ENCODE data around the gene NEMP1. TPM values are rescaled to one million over a fixed set of nuclear protein-coding genes. Genes with fewer than 3 reads are reported as not detected.

Gene NEMP1
- total and polyA plus RNA-seq, 10 of the 15 experiments (the other 5 are each of a cell fraction or from before 2014, with no cell fraction given): 4.0 to 45.9 (median 19.8) TPM

GRCh38 chr12:57124261-57124877 is 45.8 kb upstream of the NEMP1 start:
- Histone ChIP-seq H3K27me3 (replicated peaks in 1 of 2; ENCODE audit: control insufficient read depth in 2 of 2, insufficient read depth in 2 of 2, low read length in 1 of 2) (peaks cover 2 to 5% of the 10 kb centered on the region in 2 experiments), H3K36me3 (ENCODE audit: control insufficient read depth in 2 of 2, insufficient read depth in 2 of 2, low read length in 1 of 2) (no peaks in the 10 kb centered on the region), H3K9ac (ENCODE audit: control insufficient read depth, insufficient read depth, low read length) (no peak overlapping the region), H3K4me1 (ENCODE audit: control insufficient read depth, insufficient read depth, low read length) (peaks cover 9% of the 10 kb centered on the region), H3K9me3 (replicated peaks; ENCODE audit: control insufficient read depth, insufficient read depth, low read length) (peaks cover 7% of the 10 kb centered on the region), H3K4me2 (ENCODE audit: control insufficient read depth, insufficient read depth) (no peak overlapping the region), H3K27ac (ENCODE audit: control insufficient read depth, insufficient read depth) (no peak overlapping the region), H4K20me1 (ENCODE audit: control insufficient read depth, insufficient read depth) (no peaks in the 10 kb centered on the region), H3K4me3 (no peak overlapping the region), H3K79me2 (ENCODE audit: control insufficient read depth, insufficient read depth, low read length) (no peaks in the 10 kb centered on the region), H2AFZ (ENCODE audit: control insufficient read depth, low read depth, low read length) (no peak overlapping the region)
- DNase-seq (ENCODE audit: low read depth, low spot score) (no peak), FAIRE-seq (peak; percentile 94), ATAC-seq (peak; percentile 84)
- in situ Hi-C loops (cut with MboI): loop anchor here (5.0 kb wide), 1 partner anchor 58 kb away; no protein-coding TSS in a partner anchor
- POLR2A ChIA-PET: no interaction called here
- RAD21 ChIA-PET (ENCODE audit: unreplicated experiment): interaction anchor here (1.0 to 2.1 kb wide), 8 partner anchors 12 to 119 kb away, joined by 3 to 13 read pairs (median 6); partner anchors contain the start of genes SHMT2 and STAT6
- intact Hi-C loops (cut with micrococcal nuclease; ENCODE audit: unreplicated experiment): loop anchor here (1.0 to 5.0 kb wide), 3 partner anchors 49 to 118 kb away; no protein-coding TSS in a partner anchor
- CTCF ChIA-PET: interaction anchor here (0.6 to 9.3 kb wide), 30 partner anchors 9 to 813 kb away, joined by 3 to 159 read pairs (median 4); partner anchors contain the start of genes LRP1-AS and STAT6
- WGBS (ENCODE audit: insufficient coverage, insufficient replicate concordance, low lambda C conversion rate, missing lambda C conversion rate): 15% methylated on average over 10 of the region's 10 CpGs
- SMC1A ChIA-PET (ENCODE audit: uncharacterized antibody, unreplicated experiment): interaction anchor here (0.8 to 5.2 kb wide), 9 partner anchors 46 to 150 kb away, joined by 3 to 36 read pairs (median 4); no protein-coding TSS in a partner anchor
- no TSS peak for BruUV-seq (replicated peaks)
- TF ChIP-seq RAD21 (IDR thresholded peaks at IDR 0.05; ENCODE audit: insufficient read depth, low read depth, low read length) (peak; percentile 79), CHD2 (IDR thresholded peaks at IDR 0.05; ENCODE audit: borderline replicate concordance, low read depth, low read length) (no peak), IRF4 (IDR thresholded peaks at IDR 0.05; ENCODE audit: low read depth, low read length) (no peak), POLR2AphosphoS5 (IDR thresholded peaks at IDR 0.05; ENCODE audit: low read length) (no peak), E2F4 (IDR thresholded peaks at IDR 0.05; ENCODE audit: low read depth, low read length) (no peak), IKZF1 (conservative IDR thresholded peaks at IDR 0.05) (no peak), SKIL (IDR thresholded peaks at IDR 0.05; ENCODE audit: low read depth, poor library complexity, severe bottlenecking) (no peak), PBX3 (IDR thresholded peaks at IDR 0.05; ENCODE audit: insufficient replicate concordance, low read depth, low read length) (no peak), ZSCAN29 (IDR thresholded peaks at IDR 0.05) (no peak), CHD4 (IDR thresholded peaks at IDR 0.05) (no peak), MYC (IDR thresholded peaks at IDR 0.05; ENCODE audit: insufficient read depth, insufficient read length, insufficient replicate concordance, low read length, severe bottlenecking) (no peak), YBX1 (IDR thresholded peaks at IDR 0.05) (no peak), CTCF (IDR thresholded peaks at IDR 0.05 in 2 of 3, conservative IDR thresholded peaks at IDR 0.05 in 1 of 3; ENCODE audit: control insufficient read depth in 2 of 3, extremely low read depth in 1 of 3, insufficient read depth in 1 of 3, low read depth in 3 of 3, low read length in 3 of 3) (peak; percentile 75 to 95 (median 94)), ZNF384 (IDR thresholded peaks at IDR 0.05; ENCODE audit: borderline replicate concordance, low read depth, low read length) (no peak)
- TF ChIP-seq, protein P1, sequence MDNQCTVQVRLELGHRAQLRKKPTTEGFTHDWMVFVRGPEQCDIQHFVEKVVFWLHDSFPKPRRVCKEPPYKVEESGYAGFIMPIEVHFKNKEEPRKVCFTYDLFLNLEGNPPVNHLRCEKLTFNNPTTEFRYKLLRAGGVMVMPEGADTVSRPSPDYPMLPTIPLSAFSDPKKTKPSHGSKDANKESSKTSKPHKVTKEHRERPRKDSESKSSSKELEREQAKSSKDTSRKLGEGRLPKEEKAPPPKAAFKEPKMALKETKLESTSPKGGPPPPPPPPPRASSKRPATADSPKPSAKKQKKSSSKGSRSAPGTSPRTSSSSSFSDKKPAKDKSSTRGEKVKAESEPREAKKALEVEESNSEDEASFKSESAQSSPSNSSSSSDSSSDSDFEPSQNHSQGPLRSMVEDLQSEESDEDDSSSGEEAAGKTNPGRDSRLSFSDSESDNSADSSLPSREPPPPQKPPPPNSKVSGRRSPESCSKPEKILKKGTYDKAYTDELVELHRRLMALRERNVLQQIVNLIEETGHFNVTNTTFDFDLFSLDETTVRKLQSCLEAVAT (IDR thresholded peaks at IDR 0.05): no peak
